GM23248 (cell line): ENCODE measurements around the gene CEBPG.

Source experiments
- EZH2 ChIP-seq: fragments of 200-600 bp; sonication (generic); IDR thresholded peaks from 2 replicates; pipeline ENCODE4 v1.6.1; 2018; ENCODE audit warnings: antibody characterized with exemption, mild to moderate bottlenecking; ENCODE audit not compliant: insufficient read depth, poor library complexity, severe bottlenecking
- EZH2phosphoT487 ChIP-seq: fragments of 200-600 bp; sonication (generic); IDR thresholded peaks from 2 replicates; pipeline ENCODE4 v1.6.1; 2018; ENCODE audit warnings: antibody characterized with exemption, moderate library complexity, mild to moderate bottlenecking, low read depth; ENCODE audit not compliant: insufficient read depth

DNA sequence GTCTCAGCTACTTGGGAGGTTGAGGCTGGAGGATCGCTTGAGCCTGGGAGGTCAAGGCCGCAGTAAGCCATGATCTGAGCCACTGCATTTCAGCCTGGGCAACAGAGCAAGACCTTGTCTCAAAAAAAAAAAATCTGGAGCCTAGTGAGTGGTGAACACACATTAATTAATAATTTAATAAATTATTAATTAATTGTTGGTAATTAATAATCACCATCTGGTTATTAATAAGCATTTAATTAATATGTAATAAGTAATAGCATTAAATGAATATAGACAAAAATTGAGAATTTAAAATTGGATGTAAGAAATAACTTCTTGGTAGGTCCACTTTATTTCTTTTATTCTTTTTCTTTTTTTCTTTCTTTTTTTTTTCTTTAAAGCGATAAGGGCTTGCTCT lies 39.2 kb upstream of the CEBPG start:
- no peak for TF ChIP-seq EZH2
- no peak for TF ChIP-seq EZH2phosphoT487
